Gastrocnemius medialis (tissue), 4 donors: Measurements from ENCODE around the gene ITGB3BP.

ENCODE experiments used
- POLR2A ChIP-seq, 2 donors: fragments of 450-650 bp; IDR thresholded peaks; one replicate each; pipeline ENCODE4 v1.6.1; 2017; ENCODE audit warnings: antibody characterized with exemption in 2 of 2, mild to moderate bottlenecking in 2 of 2, moderate library complexity in 2 of 2
- TF ChIP-seq, protein P1 (sequence below), 5 experiments: fragments of 450-650 bp in 3 of 5; fragments of 200-600 bp in 2 of 5; sonication (generic) in 2 of 5; IDR thresholded peaks in 4 of 5; conservative IDR thresholded peaks in 1 of 5; 1 replicate in 4 of 5; 2 replicates in 1 of 5; pipeline ENCODE4 v1.5.1; 2016 to 2019; ENCODE audit warnings: antibody characterized with exemption in 5 of 5, mild to moderate bottlenecking in 3 of 5, moderate library complexity in 3 of 5

- TF ChIP-seq, protein P1, sequence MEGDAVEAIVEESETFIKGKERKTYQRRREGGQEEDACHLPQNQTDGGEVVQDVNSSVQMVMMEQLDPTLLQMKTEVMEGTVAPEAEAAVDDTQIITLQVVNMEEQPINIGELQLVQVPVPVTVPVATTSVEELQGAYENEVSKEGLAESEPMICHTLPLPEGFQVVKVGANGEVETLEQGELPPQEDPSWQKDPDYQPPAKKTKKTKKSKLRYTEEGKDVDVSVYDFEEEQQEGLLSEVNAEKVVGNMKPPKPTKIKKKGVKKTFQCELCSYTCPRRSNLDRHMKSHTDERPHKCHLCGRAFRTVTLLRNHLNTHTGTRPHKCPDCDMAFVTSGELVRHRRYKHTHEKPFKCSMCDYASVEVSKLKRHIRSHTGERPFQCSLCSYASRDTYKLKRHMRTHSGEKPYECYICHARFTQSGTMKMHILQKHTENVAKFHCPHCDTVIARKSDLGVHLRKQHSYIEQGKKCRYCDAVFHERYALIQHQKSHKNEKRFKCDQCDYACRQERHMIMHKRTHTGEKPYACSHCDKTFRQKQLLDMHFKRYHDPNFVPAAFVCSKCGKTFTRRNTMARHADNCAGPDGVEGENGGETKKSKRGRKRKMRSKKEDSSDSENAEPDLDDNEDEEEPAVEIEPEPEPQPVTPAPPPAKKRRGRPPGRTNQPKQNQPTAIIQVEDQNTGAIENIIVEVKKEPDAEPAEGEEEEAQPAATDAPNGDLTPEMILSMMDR (IDR thresholded peaks at IDR 0.05 in 4 of 5, conservative IDR thresholded peaks at IDR 0.05 in 1 of 5), result no peak
- no peak for TF ChIP-seq POLR2A (IDR thresholded peaks at IDR 0.05)
Measured at GRCh38 chr1:63524201-63524600, 1.2 kb upstream of the ITGB3BP start.
